ENCODE results near the gene PROSER2. TPM values are rescaled to one million over a fixed set of nuclear protein-coding genes. Genes with fewer than 3 reads are reported as not detected.

PROSER2 gene
- total and polyA plus RNA-seq, 2 of the 13 experiments (the other 11 are each of a cell fraction or from before 2014, with no cell fraction given) = 6.9 to 7.7 TPM

DNA sequence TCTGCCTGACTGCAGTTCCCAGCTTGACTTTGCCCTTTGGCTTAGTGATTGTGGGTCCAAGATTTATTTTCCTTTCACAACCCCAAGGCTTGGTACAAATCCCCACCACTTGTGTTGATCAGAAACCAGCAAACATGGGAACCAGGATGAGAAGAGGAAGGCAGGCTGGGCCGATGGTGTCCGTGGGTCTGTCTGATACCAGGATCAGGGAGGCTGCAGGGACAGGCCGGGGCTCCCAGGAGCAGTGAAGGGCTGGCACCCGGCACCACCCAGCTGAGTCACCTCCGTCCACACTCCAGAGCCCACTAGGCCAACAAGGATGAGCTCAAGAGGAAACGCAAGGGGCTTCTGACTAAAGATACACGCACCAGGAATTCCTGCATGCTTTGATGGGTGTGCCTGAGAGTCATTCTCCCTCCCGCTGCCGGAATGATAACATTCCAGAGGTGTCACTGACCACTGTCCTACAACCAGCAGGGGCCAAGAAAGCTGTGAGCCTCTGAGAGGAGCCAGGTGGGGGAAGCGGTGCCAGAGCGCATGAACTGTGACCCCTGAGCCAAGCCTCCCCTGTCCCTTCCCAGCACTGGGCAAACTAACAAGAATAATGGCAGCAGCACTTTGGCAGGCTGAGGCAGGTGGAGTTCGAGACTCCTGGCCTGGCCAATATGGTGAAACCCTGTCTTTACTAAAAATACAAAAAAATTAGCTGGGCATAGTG is 29.2 kb upstream of the PROSER2 start:
- peak; percentile 47 for FAIRE-seq
- H3K9ac ChIP-seq (ENCODE audit: insufficient read depth, low read depth, low read length) = peak overlapping the region; percentile 45
- H3K79me2 ChIP-seq (ENCODE audit: insufficient read depth, low read length) = no peaks in the 10 kb centered on the region
- intact Hi-C loops (cut with micrococcal nuclease; ENCODE audit: unreplicated experiment) = loop anchor here (2.0 kb wide), 1 partner anchor 27 kb away; no protein-coding TSS in a partner anchor
- H3K27me3 ChIP-seq (ENCODE audit: control insufficient read depth in 1 of 2, insufficient read depth in 2 of 2, low read length in 2 of 2) = peaks cover 0 to 6% of the 10 kb centered on the region in 2 experiments; a peak in 1 of 5 replicates
- ChIA-PET POLR2A (interaction anchor here (0.6 to 3.3 kb wide), 17 partner anchors 11 to 249 kb away, joined by 3 to 25 read pairs (median 6); partner anchors contain the start of gene UPF2), CTCF (ENCODE audit: low intra/inter-chr PET ratio, low total read pairs) (interaction anchor here (2.6 kb wide), 1 partner anchor 26 kb away, joined by 17 read pairs; no protein-coding TSS in a partner anchor)
- WGBS (ENCODE audit: low lambda C conversion rate) = 2% methylated on average over 5 of the region's 12 CpGs
- no peak overlapping the region for H2AFZ ChIP-seq (ENCODE audit: low read length)
- H3K4me2 ChIP-seq (ENCODE audit: low read depth, low read length) = peak overlapping the region; percentile 94
- H3K9me3 ChIP-seq (ENCODE audit: low read length) = no peaks in the 10 kb centered on the region
- TSS peak; percentile 96 for BruUV-seq (replicated peaks)
- H3K4me3 ChIP-seq (replicated peaks in 1 of 3; ENCODE audit: insufficient read depth in 1 of 3, low read depth in 2 of 3, low read length in 3 of 3) = peak overlapping the region; percentile 44 to 72 (median 50); a peak in 5 of 6 replicates
- peak; percentile 87 for DNase-seq (ENCODE audit: low spot score)
- peaks cover 53% of the 10 kb centered on the region for H3K4me1 ChIP-seq (ENCODE audit: insufficient read depth, low read length)
- peak overlapping the region; percentile 63 for H3K27ac ChIP-seq (ENCODE audit: extremely low read length, insufficient read depth, low read length)
- peak; percentile 80 for ATAC-seq
- in situ Hi-C loops (cut with HindIII; ENCODE audit: extremely low pct_ligation_motif_present, low pct_unique_long_range_greater_than_20kb) = loop anchor here (5.0 kb wide), 1 partner anchor 193 kb away; no protein-coding TSS in a partner anchor
- no peaks in the 10 kb centered on the region for H4K20me1 ChIP-seq (ENCODE audit: insufficient read depth, low read length)
- H3K36me3 ChIP-seq (replicated peaks in 1 of 2; ENCODE audit: control insufficient read depth in 1 of 2, insufficient read depth in 2 of 2, low read length in 2 of 2) = no peaks in the 10 kb centered on the region
- TF ChIP-seq, protein P1, sequence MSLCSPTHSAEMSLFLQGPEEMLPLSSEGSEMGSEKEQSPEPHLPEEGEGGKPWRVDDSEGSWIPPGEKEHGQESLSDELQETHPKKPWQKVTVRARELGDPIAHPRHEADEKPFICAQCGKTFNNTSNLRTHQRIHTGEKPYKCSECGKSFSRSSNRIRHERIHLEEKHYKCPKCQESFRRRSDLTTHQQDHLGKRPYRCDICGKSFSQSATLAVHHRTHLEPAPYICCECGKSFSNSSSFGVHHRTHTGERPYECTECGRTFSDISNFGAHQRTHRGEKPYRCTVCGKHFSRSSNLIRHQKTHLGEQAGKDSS (CRISPR knock-in tag; IDR thresholded peaks at IDR 0.05; ENCODE audit: borderline replicate concordance, low read depth) = peak; percentile 57; the same call in 1 of the 2 replicates
- no peak for TF ChIP-seq ZNF10 (CRISPR knock-in tag; IDR thresholded peaks at IDR 0.05; ENCODE audit: borderline replicate concordance, low read depth)
- TF ChIP-seq, protein P2, sequence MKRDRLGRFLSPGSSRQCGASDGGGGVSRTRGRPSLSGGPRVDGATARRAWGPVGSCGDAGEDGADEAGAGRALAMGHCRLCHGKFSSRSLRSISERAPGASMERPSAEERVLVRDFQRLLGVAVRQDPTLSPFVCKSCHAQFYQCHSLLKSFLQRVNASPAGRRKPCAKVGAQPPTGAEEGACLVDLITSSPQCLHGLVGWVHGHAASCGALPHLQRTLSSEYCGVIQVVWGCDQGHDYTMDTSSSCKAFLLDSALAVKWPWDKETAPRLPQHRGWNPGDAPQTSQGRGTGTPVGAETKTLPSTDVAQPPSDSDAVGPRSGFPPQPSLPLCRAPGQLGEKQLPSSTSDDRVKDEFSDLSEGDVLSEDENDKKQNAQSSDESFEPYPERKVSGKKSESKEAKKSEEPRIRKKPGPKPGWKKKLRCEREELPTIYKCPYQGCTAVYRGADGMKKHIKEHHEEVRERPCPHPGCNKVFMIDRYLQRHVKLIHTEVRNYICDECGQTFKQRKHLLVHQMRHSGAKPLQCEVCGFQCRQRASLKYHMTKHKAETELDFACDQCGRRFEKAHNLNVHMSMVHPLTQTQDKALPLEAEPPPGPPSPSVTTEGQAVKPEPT (CRISPR knock-in tag; IDR thresholded peaks at IDR 0.05; ENCODE audit: low read depth) = 0 out of 2 replicates have a peak, but pooled peaks have one; percentile 67
- TF ChIP-seq, protein P3, sequence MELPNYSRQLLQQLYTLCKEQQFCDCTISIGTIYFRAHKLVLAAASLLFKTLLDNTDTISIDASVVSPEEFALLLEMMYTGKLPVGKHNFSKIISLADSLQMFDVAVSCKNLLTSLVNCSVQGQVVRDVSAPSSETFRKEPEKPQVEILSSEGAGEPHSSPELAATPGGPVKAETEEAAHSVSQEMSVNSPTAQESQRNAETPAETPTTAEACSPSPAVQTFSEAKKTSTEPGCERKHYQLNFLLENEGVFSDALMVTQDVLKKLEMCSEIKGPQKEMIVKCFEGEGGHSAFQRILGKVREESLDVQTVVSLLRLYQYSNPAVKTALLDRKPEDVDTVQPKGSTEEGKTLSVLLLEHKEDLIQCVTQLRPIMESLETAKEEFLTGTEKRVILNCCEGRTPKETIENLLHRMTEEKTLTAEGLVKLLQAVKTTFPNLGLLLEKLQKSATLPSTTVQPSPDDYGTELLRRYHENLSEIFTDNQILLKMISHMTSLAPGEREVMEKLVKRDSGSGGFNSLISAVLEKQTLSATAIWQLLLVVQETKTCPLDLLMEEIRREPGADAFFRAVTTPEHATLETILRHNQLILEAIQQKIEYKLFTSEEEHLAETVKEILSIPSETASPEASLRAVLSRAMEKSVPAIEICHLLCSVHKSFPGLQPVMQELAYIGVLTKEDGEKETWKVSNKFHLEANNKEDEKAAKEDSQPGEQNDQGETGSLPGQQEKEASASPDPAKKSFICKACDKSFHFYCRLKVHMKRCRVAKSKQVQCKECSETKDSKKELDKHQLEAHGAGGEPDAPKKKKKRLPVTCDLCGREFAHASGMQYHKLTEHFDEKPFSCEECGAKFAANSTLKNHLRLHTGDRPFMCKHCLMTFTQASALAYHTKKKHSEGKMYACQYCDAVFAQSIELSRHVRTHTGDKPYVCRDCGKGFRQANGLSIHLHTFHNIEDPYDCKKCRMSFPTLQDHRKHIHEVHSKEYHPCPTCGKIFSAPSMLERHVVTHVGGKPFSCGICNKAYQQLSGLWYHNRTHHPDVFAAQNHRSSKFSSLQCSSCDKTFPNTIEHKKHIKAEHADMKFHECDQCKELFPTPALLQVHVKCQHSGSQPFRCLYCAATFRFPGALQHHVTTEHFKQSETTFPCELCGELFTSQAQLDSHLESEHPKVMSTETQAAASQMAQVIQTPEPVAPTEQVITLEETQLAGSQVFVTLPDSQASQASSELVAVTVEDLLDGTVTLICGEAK (IDR thresholded peaks at IDR 0.05) = no peak
- TF ChIP-seq, protein P3 (CRISPR knock-in tag; IDR thresholded peaks at IDR 0.05) = 0 out of 2 replicates have a peak, but pooled peaks have one; percentile 36
- TF ChIP-seq HNRNPLL (IDR thresholded peaks at IDR 0.05; ENCODE audit: low read depth, low read length, poor library complexity, severe bottlenecking) = no peak
- TF ChIP-seq, protein P4, sequence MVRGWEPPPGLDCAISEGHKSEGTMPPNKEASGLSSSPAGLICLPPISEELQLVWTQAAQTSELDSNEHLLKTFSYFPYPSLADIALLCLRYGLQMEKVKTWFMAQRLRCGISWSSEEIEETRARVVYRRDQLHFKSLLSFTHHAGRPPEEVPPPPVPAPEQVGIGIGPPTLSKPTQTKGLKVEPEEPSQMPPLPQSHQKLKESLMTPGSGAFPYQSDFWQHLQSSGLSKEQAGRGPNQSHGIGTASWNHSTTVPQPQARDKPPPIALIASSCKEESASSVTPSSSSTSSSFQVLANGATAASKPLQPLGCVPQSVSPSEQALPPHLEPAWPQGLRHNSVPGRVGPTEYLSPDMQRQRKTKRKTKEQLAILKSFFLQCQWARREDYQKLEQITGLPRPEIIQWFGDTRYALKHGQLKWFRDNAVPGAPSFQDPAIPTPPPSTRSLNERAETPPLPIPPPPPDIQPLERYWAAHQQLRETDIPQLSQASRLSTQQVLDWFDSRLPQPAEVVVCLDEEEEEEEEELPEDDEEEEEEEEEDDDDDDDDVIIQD (CRISPR knock-in tag; IDR thresholded peaks at IDR 0.05; ENCODE audit: low read depth) = 0 out of 2 replicates have a peak, but pooled peaks have one; percentile 18
- peak; percentile 49; the same call in 1 of the 2 replicates for TF ChIP-seq SOX5 (CRISPR knock-in tag; IDR thresholded peaks at IDR 0.05; ENCODE audit: borderline replicate concordance)

All from HepG2 (cell line).